GM23338 (cell line): ENCODE data around the gene TEKT3.

Experiments
- CTCF ChIP-seq, 2 experiments: fragments of 200-600 bp in 1 of 2; sonication (generic) in 1 of 2; conservative IDR thresholded peaks; 2 replicates each; pipeline versions ENCODE4 v1.5.1 to v1.6.1; 2016 to 2017; ENCODE audit warnings: antibody characterized with exemption in 2 of 2, low read depth in 2 of 2, mild to moderate bottlenecking in 2 of 2, moderate library complexity in 1 of 2
- ETS1 ChIP-seq: IDR thresholded peaks from 2 replicates; pipeline ENCODE4 v1.6.1; 2016; ENCODE audit warnings: antibody characterized with exemption
- EZH2 ChIP-seq: fragments of 200-600 bp; sonication (generic); IDR thresholded peaks from one replicate; pipeline ENCODE4 v1.8.0; 2017; ENCODE audit warnings: antibody characterized with exemption, mild to moderate bottlenecking, low read depth; ENCODE audit not compliant: unreplicated experiment
- EZH2phosphoT487 ChIP-seq: fragments of 200-600 bp; sonication (generic); IDR thresholded peaks from one replicate; pipeline ENCODE4 v1.8.1; 2018; ENCODE audit warnings: antibody characterized with exemption; ENCODE audit not compliant: unreplicated experiment
- JUNB ChIP-seq: IDR thresholded peaks from one replicate; pipeline ENCODE4 v1.6.1; 2016; ENCODE audit warnings: antibody characterized with exemption; ENCODE audit not compliant: unreplicated experiment
- POLR2AphosphoS5 ChIP-seq: IDR thresholded peaks from 2 replicates; pipeline ENCODE4 v1.6.1; 2016; ENCODE audit warnings: antibody characterized with exemption, low read depth
- REST ChIP-seq: IDR thresholded peaks from one replicate; pipeline ENCODE4 v1.6.1; 2018; ENCODE audit warnings: antibody characterized with exemption; ENCODE audit not compliant: unreplicated experiment
- STAT1 ChIP-seq: IDR thresholded peaks from one replicate; pipeline ENCODE4 v1.6.1; 2016; ENCODE audit warnings: antibody characterized with exemption; ENCODE audit not compliant: unreplicated experiment

GRCh38 chr17:15341966-15342365, 569 bp upstream of the TEKT3 start:
- no peak for TF ChIP-seq CTCF (conservative IDR thresholded peaks at IDR 0.05; ENCODE audit: low read depth in 2 of 2)
- TF ChIP-seq POLR2AphosphoS5 = no peak
- TF ChIP-seq ETS1 = no peak
- TF ChIP-seq EZH2phosphoT487 = no peak
- no peak for TF ChIP-seq EZH2
- no peak for TF ChIP-seq REST
- TF ChIP-seq JUNB = no peak
- no peak for TF ChIP-seq STAT1
